ENCODE results near the gene SLIT3. TPM values are rescaled to one million over a fixed set of nuclear protein-coding genes. Genes with fewer than 3 reads are reported as not detected.

Gene SLIT3
- total and polyA plus RNA-seq, 10 of the 15 experiments (the other 5 are each of a cell fraction or from before 2014, with no cell fraction given), result 0.05 TPM; not detected in 9

GRCh38 chr5:168908207-168908606, 392.7 kb downstream of the SLIT3 start:
- no peaks in the 10 kb centered on the region for H4K20me1 ChIP-seq (ENCODE audit: control insufficient read depth, insufficient read depth)
- SMC1A ChIA-PET (ENCODE audit: uncharacterized antibody, unreplicated experiment), result no interaction called here
- no peaks in the 10 kb centered on the region for H3K79me2 ChIP-seq (ENCODE audit: control insufficient read depth, insufficient read depth, low read length)
- BruUV-seq (replicated peaks), result no TSS peak
- WGBS (ENCODE audit: insufficient coverage, insufficient replicate concordance, low lambda C conversion rate, missing lambda C conversion rate), result 32% methylated on average over 9 of the region's 9 CpGs
- H3K9ac ChIP-seq (ENCODE audit: control insufficient read depth, insufficient read depth, low read length), result no peak overlapping the region
- CTCF ChIA-PET, result no interaction called here
- TF ChIP-seq FOXM1 (IDR thresholded peaks at IDR 0.05; ENCODE audit: low read depth, low read length) (no peak), EED (IDR thresholded peaks at IDR 0.05; ENCODE audit: low read depth) (no peak), FOS (IDR thresholded peaks at IDR 0.05; ENCODE audit: borderline replicate concordance, extremely low read depth, insufficient read length) (no peak), ZNF207 (IDR thresholded peaks at IDR 0.05; ENCODE audit: borderline replicate concordance) (no peak), NR2F1 (conservative IDR thresholded peaks at IDR 0.05) (no peak), PML (IDR thresholded peaks at IDR 0.05; ENCODE audit: low read length) (no peak), SMARCA5 (IDR thresholded peaks at IDR 0.05) (no peak), IKZF1 (conservative IDR thresholded peaks at IDR 0.05) (no peak)
- no peaks in the 10 kb centered on the region for H3K9me3 ChIP-seq (replicated peaks; ENCODE audit: control insufficient read depth, insufficient read depth, low read length)
- no peaks in the 10 kb centered on the region for H3K4me1 ChIP-seq (ENCODE audit: control insufficient read depth, insufficient read depth, low read length)
- RAD21 ChIA-PET (ENCODE audit: unreplicated experiment), result no interaction called here
- ATAC-seq, result no peak
- intact Hi-C loops (cut with micrococcal nuclease; ENCODE audit: unreplicated experiment), result no loop called here
- H3K4me2 ChIP-seq (ENCODE audit: control insufficient read depth, insufficient read depth), result no peak overlapping the region
- H3K4me3 ChIP-seq, result no peak overlapping the region
- POLR2A ChIA-PET, result no interaction called here
- in situ Hi-C loops (cut with MboI), result no loop called here
- no peak for DNase-seq (ENCODE audit: low read depth, low spot score)
- no peak overlapping the region for H2AFZ ChIP-seq (ENCODE audit: control insufficient read depth, low read depth, low read length)
- H3K36me3 ChIP-seq (ENCODE audit: control insufficient read depth in 2 of 2, insufficient read depth in 2 of 2, low read length in 1 of 2), result no peaks in the 10 kb centered on the region
- no peak overlapping the region for H3K27ac ChIP-seq (ENCODE audit: control insufficient read depth, insufficient read depth)
- FAIRE-seq, result no peak
- H3K27me3 ChIP-seq (replicated peaks in 1 of 2; ENCODE audit: control insufficient read depth in 2 of 2, insufficient read depth in 2 of 2, low read length in 1 of 2), result peaks cover 0 to 4% of the 10 kb centered on the region in 2 experiments; a peak in 3 of 4 replicates

DNA sequence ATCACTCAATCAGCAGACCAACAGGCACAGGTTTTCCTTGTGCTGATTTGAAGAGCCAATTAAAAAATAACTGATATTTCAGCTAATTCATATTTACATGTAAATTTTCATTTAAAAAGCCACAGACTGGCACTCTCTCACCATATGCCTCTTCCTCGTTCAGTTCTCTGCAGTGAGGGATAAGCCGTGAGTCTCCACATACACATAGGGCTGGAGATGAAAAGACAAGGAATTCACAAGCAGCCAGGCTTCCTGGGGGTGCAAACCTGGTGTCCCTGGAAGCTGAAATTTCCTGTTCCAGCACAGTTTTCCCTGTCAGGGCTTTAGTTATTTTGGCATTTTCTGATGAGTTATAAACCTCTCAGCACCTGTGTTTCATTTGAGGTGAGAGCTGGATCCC, 397.9 kb downstream of the SLIT3 start:
- no peaks in the 10 kb centered on the region for H3K4me1 ChIP-seq (ENCODE audit: control insufficient read depth, insufficient read depth, low read length)
- no peaks in the 10 kb centered on the region for H3K79me2 ChIP-seq (ENCODE audit: control insufficient read depth, insufficient read depth, low read length)
- H3K4me2 ChIP-seq (ENCODE audit: control insufficient read depth, insufficient read depth), result no peak overlapping the region
- in situ Hi-C loops (cut with MboI), result no loop called here
- no peaks in the 10 kb centered on the region for H4K20me1 ChIP-seq (ENCODE audit: control insufficient read depth, insufficient read depth)
- no peak overlapping the region for H2AFZ ChIP-seq (ENCODE audit: control insufficient read depth, low read depth, low read length)
- CTCF ChIA-PET, result no interaction called here
- ATAC-seq (no peak), FAIRE-seq (no peak), DNase-seq (ENCODE audit: low read depth, low spot score) (no peak)
- BruUV-seq (replicated peaks), result no TSS peak
- no peak overlapping the region for H3K4me3 ChIP-seq
- POLR2A ChIA-PET, result no interaction called here
- H3K36me3 ChIP-seq (ENCODE audit: control insufficient read depth in 2 of 2, insufficient read depth in 2 of 2, low read length in 1 of 2), result no peaks in the 10 kb centered on the region
- H3K9ac ChIP-seq (ENCODE audit: control insufficient read depth, insufficient read depth, low read length), result no peak overlapping the region
- RAD21 ChIA-PET (ENCODE audit: unreplicated experiment), result no interaction called here
- H3K9me3 ChIP-seq (replicated peaks; ENCODE audit: control insufficient read depth, insufficient read depth, low read length), result no peaks in the 10 kb centered on the region
- H3K27ac ChIP-seq (ENCODE audit: control insufficient read depth, insufficient read depth), result no peak overlapping the region
- intact Hi-C loops (cut with micrococcal nuclease; ENCODE audit: unreplicated experiment), result no loop called here
- SMC1A ChIA-PET (ENCODE audit: uncharacterized antibody, unreplicated experiment), result no interaction called here
- no peak for TF ChIP-seq RCOR1 (conservative IDR thresholded peaks at IDR 0.05; ENCODE audit: low read depth, low read length)
- TF ChIP-seq ZNF24 (IDR thresholded peaks at IDR 0.05), result no peak
- TF ChIP-seq SUZ12 (IDR thresholded peaks at IDR 0.05; ENCODE audit: unreplicated experiment), result no peak
- TF ChIP-seq YY1 (IDR thresholded peaks at IDR 0.05; ENCODE audit: low read depth, low read length), result no peak
- TF ChIP-seq RAD51 (IDR thresholded peaks at IDR 0.05), result no peak
- TF ChIP-seq EGR1 (IDR thresholded peaks at IDR 0.05; ENCODE audit: borderline replicate concordance in 1 of 2, low read depth in 2 of 2, low read length in 2 of 2), result no peak
- TF ChIP-seq, protein P1, sequence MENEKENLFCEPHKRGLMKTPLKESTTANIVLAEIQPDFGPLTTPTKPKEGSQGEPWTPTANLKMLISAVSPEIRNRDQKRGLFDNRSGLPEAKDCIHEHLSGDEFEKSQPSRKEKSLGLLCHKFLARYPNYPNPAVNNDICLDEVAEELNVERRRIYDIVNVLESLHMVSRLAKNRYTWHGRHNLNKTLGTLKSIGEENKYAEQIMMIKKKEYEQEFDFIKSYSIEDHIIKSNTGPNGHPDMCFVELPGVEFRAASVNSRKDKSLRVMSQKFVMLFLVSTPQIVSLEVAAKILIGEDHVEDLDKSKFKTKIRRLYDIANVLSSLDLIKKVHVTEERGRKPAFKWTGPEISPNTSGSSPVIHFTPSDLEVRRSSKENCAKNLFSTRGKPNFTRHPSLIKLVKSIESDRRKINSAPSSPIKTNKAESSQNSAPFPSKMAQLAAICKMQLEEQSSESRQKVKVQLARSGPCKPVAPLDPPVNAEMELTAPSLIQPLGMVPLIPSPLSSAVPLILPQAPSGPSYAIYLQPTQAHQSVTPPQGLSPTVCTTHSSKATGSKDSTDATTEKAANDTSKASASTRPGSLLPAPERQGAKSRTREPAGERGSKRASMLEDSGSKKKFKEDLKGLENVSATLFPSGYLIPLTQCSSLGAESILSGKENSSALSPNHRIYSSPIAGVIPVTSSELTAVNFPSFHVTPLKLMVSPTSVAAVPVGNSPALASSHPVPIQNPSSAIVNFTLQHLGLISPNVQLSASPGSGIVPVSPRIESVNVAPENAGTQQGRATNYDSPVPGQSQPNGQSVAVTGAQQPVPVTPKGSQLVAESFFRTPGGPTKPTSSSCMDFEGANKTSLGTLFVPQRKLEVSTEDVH (IDR thresholded peaks at IDR 0.05; ENCODE audit: low read depth, partially characterized antibody), result no peak
- TF ChIP-seq SUPT20H (IDR thresholded peaks at IDR 0.05; ENCODE audit: borderline replicate concordance, control insufficient read depth, low read depth, low read length), result no peak
- H3K27me3 ChIP-seq (replicated peaks in 1 of 2; ENCODE audit: control insufficient read depth in 2 of 2, insufficient read depth in 2 of 2, low read length in 1 of 2), result peaks cover 0 to 10% of the 10 kb centered on the region in 2 experiments
- 43% methylated on average over 2 of the region's 2 CpGs for WGBS (ENCODE audit: insufficient coverage, insufficient replicate concordance, low lambda C conversion rate, missing lambda C conversion rate)
